Caco-2 (cell line): ENCODE measurements around the gene ZNF175. TPM values are rescaled to one million over a fixed set of nuclear protein-coding genes. Genes with fewer than 3 reads are reported as not detected.

Experiments used
- BruUV-seq: library from RNA; stranded (reverse); fragments of 400-500 nt; replicated peaks from 2 replicates; lab custom pipeline; 2021; lab: Mats Ljungman, UMichigan
- CTCF ChIA-PET: fragments of 300-600 bp; sonication (Branson Sonifier 250); formaldehyde crosslinking; loops from one replicate; lab custom pipeline; 2022; ENCODE audit warnings: antibody characterized with exemption; lab: Charles Lee
- POLR2A ChIA-PET: fragments of 300-600 bp; sonication (Branson Sonifier 250); formaldehyde crosslinking; loops from one replicate; lab custom pipeline; 2022; ENCODE audit warnings: antibody characterized with exemption; lab: Charles Lee
- DNase-seq, 2 experiments: peaks; one replicate each; pipeline versions ENCODE4 v3.0.0 to v3.0.0-alpha.2; 2020 to 2022
- H3K27me3 ChIP-seq: replicated peaks from 2 replicates; pipeline ENCODE4 v1.6.0; 2011; ENCODE audit warnings: low read length; ENCODE audit not compliant: control insufficient read depth, insufficient read depth
- H3K36me3 ChIP-seq: 2 replicates; pipeline ENCODE4 v1.5.1; 2011; ENCODE audit warnings: low read length; ENCODE audit not compliant: control insufficient read depth, insufficient read depth
- H3K4me1 ChIP-seq: fragments of 250-450 bp; sonication (Bioruptor Pico); 2 replicates; pipeline ENCODE4 v1.5.1; 2020; ENCODE audit warnings: mild to moderate bottlenecking
- H3K4me3 ChIP-seq: 2 replicates; pipeline ENCODE4 v1.5.1; 2011; ENCODE audit warnings: low read depth, mild to moderate bottlenecking, control low read depth, low read length
- H3K9me3 ChIP-seq: fragments of 250-450 bp; sonication (Bioruptor Pico); 2 replicates; pipeline ENCODE4 v1.5.1; 2020; ENCODE audit warnings: mild to moderate bottlenecking, moderate library complexity
- H3K27ac Mint-ChIP-seq: one replicate; pipeline ENCODE4 v1.8.0; 2022; ENCODE audit warnings: mixed read lengths; ENCODE audit not compliant: unreplicated experiment
- H3K27me3 Mint-ChIP-seq: one replicate; pipeline ENCODE4 v1.8.0; 2022; ENCODE audit warnings: mixed read lengths; ENCODE audit not compliant: insufficient read depth, unreplicated experiment
- H3K36me3 Mint-ChIP-seq: one replicate; pipeline ENCODE4 v1.8.0; 2022; ENCODE audit warnings: mild to moderate bottlenecking, mixed read lengths; ENCODE audit not compliant: insufficient read depth, unreplicated experiment
- H3K4me1 Mint-ChIP-seq: one replicate; pipeline ENCODE4 v1.8.0; 2022; ENCODE audit warnings: low read depth, mixed read lengths; ENCODE audit not compliant: unreplicated experiment
- H3K4me3 Mint-ChIP-seq: one replicate; pipeline ENCODE4 v1.8.0; 2022; ENCODE audit warnings: mild to moderate bottlenecking, moderate library complexity, mixed read lengths; ENCODE audit not compliant: unreplicated experiment
- H3K9me3 Mint-ChIP-seq: one replicate; pipeline ENCODE4 v1.8.0; 2022; ENCODE audit warnings: mixed read lengths; ENCODE audit not compliant: unreplicated experiment
- intact Hi-C: fragments of 100-400 bp; cut with micrococcal nuclease; formaldehyde crosslinking; loops from one replicate; pipeline ENCODE4 v1.10.0; 2022; ENCODE audit not compliant: unreplicated experiment
- total RNA-seq: library from RNA; stranded (reverse); gene quantifications from 2 replicates; pipeline ENCODE4 v1.2.3, GENCODE V29; 2022
- TF ChIP-seq, protein P1 (sequence below), 2 experiments: fragments of 200-600 bp in 1 of 2; IDR thresholded peaks; 1 replicate in 1 of 2; 2 replicates in 1 of 2; pipeline versions ENCODE4 v1.5.1 to v1.8.0; 2011 to 2022; ENCODE audit warnings: antibody characterized with exemption in 1 of 2, control low read depth in 1 of 2, inconsistent platforms in 1 of 2, low read depth in 1 of 2, low read length in 1 of 2, mild to moderate bottlenecking in 1 of 2, moderate library complexity in 1 of 2; ENCODE audit not compliant: insufficient read depth in 1 of 2, severe bottlenecking in 1 of 2, unreplicated experiment in 1 of 2

Gene ZNF175
- total RNA-seq, 1 experiment from 2014 or later = 8.7 TPM

DNA sequence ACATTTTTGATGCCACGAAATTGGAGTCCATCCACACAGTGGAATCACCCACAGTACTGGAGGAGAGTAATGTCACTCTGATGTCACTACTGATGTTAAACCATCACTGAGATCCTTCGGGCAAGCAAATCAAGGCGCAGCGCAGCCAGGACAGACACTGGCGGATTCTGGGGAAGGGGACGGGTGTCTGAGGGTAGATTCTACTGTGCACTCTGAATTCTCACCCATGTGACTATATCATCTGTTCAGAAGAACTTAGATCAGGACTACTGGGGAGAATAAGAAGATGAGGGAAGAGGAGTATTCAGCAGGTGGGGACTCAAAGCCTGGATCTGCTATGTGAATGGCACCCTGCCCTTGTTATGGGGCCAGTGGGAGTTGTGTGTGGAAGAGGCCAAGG is 27.0 kb upstream of the ZNF175 start:
- no peaks in the 10 kb centered on the region for H3K9me3 Mint-ChIP-seq
- H3K27ac Mint-ChIP-seq = no peak overlapping the region

DNA sequence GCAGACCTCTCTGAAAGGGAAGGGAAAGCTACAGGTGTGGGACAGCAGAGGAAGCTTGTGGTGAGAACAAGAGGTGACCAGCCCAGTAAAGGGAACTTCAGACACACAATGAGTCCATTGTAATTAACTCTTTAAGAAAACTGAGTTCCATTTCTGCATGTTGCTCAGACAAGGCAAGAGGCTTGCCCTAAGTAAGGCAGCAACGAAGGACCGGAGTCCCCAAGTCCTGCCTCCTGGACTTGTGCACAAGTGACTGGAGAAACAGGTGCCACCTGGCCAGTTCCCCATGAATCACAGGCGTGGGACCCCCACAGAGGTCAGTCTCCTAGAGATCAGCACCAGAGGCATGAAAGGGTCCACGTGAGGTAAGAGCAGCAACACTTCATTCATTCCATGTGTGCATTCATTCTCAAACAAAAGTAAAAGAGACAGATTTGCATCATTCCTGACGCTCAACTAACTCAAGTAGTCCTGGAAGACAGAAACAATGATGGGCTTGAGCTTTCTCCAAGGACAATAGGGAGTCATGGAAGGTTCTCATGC is 24.9 kb upstream of the ZNF175 start:
- intact Hi-C loops = no loop called here
- BruUV-seq = no TSS peak
- Mint-ChIP-seq H3K4me3 (no peak overlapping the region), H3K9me3 (no peaks in the 10 kb centered on the region), H3K27ac (no peak overlapping the region), H3K4me1 (peaks cover 32% of the 10 kb centered on the region), H3K27me3 (no peaks in the 10 kb centered on the region), H3K36me3 (no peaks in the 10 kb centered on the region)
- Histone ChIP-seq H3K27me3 (no peaks in the 10 kb centered on the region), H3K4me1 (peaks cover 29% of the 10 kb centered on the region), H3K36me3 (no peaks in the 10 kb centered on the region), H3K4me3 (no peak overlapping the region), H3K9me3 (no peaks in the 10 kb centered on the region)
- TF ChIP-seq, protein P1, sequence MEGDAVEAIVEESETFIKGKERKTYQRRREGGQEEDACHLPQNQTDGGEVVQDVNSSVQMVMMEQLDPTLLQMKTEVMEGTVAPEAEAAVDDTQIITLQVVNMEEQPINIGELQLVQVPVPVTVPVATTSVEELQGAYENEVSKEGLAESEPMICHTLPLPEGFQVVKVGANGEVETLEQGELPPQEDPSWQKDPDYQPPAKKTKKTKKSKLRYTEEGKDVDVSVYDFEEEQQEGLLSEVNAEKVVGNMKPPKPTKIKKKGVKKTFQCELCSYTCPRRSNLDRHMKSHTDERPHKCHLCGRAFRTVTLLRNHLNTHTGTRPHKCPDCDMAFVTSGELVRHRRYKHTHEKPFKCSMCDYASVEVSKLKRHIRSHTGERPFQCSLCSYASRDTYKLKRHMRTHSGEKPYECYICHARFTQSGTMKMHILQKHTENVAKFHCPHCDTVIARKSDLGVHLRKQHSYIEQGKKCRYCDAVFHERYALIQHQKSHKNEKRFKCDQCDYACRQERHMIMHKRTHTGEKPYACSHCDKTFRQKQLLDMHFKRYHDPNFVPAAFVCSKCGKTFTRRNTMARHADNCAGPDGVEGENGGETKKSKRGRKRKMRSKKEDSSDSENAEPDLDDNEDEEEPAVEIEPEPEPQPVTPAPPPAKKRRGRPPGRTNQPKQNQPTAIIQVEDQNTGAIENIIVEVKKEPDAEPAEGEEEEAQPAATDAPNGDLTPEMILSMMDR (IDR thresholded peaks at IDR 0.05; ENCODE audit: insufficient read depth in 1 of 2, low read depth in 1 of 2, low read length in 1 of 2, severe bottlenecking in 1 of 2, unreplicated experiment in 1 of 2) = no peak
- CTCF ChIA-PET = no interaction called here
- no peak for DNase-seq
- POLR2A ChIA-PET = no interaction called here

More for the DNA sequence above, 27.0 kb upstream of the ZNF175 start:
- peaks cover 30% of the 10 kb centered on the region for H3K4me1 Mint-ChIP-seq
- Histone ChIP-seq H3K27me3 (no peaks in the 10 kb centered on the region), H3K4me1 (peaks cover 22% of the 10 kb centered on the region), H3K9me3 (no peaks in the 10 kb centered on the region), H3K36me3 (no peaks in the 10 kb centered on the region), H3K4me3 (no peak overlapping the region)
- H3K27me3 Mint-ChIP-seq = no peaks in the 10 kb centered on the region
- intact Hi-C loops = no loop called here
- POLR2A ChIA-PET = no interaction called here
- H3K36me3 Mint-ChIP-seq = no peaks in the 10 kb centered on the region
- DNase-seq = no peak
- CTCF ChIA-PET = no interaction called here
- TF ChIP-seq, protein P1 (IDR thresholded peaks at IDR 0.05; ENCODE audit: insufficient read depth in 1 of 2, low read depth in 1 of 2, low read length in 1 of 2, severe bottlenecking in 1 of 2, unreplicated experiment in 1 of 2) = no peak
- no peak overlapping the region for H3K4me3 Mint-ChIP-seq
- no TSS peak for BruUV-seq

DNA sequence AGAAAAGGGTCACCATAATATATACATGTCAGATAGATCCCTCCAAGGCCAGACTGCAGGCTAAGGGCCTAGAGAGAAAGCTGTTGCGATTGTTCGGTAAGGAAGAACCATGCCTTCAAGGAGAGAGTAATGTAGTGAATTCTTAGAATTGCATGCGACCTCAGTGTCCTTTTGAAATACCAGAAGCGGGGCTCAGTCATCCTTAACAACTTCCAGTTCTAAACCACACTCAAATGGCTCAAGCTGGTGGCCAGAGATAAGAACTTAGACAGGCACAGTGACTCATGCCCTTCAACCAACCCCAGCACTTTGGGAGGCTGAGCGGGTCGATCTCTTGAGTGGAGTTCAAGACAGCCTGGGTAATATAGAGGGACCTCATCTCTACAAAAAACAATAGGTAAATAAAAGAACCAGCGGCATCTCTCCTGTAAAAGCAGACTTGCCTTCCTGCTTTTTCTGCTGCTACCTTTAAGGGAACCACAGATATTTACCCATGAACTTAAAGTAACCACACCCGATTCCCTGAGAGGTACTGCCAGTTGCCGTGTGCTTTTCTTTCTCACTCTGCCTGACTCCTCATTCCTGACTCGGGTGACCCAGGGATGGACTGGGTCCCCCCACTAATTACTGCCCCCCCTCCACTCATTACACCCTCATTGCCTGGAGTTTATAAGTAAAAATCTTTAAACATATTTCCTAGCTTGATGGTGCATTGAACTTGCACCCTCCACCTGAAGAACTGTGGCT is 24.3 kb upstream of the ZNF175 start:
- Histone ChIP-seq H3K36me3 (no peaks in the 10 kb centered on the region), H3K4me3 (no peak overlapping the region), H3K27me3 (no peaks in the 10 kb centered on the region), H3K4me1 (peaks cover 29% of the 10 kb centered on the region), H3K9me3 (no peaks in the 10 kb centered on the region)
- DNase-seq = peak in 1 of 2 experiments; percentile 68
- Mint-ChIP-seq H3K27ac (no peak overlapping the region), H3K36me3 (no peaks in the 10 kb centered on the region), H3K9me3 (no peaks in the 10 kb centered on the region), H3K4me3 (no peak overlapping the region), H3K4me1 (peaks cover 32% of the 10 kb centered on the region), H3K27me3 (no peaks in the 10 kb centered on the region)
- CTCF ChIA-PET = interaction anchor here (0.7 kb wide), 1 partner anchor 110 kb away, joined by 3 read pairs; no protein-coding TSS in a partner anchor
- intact Hi-C loops = no loop called here
- POLR2A ChIA-PET = no interaction called here
- BruUV-seq = no TSS peak
- TF ChIP-seq, protein P1 (IDR thresholded peaks at IDR 0.05; ENCODE audit: insufficient read depth in 1 of 2, low read depth in 1 of 2, low read length in 1 of 2, severe bottlenecking in 1 of 2, unreplicated experiment in 1 of 2) = no peak
